ENCODE measurements around the gene ZC3H12D. TPM values are rescaled to one million over a fixed set of nuclear protein-coding genes. Genes with fewer than 3 reads are reported as not detected.
"Not testable (repeated sequence)": the region's sequence is repeated elsewhere in the genome, so short reads cannot be mapped to it uniquely, and the experiment has no call there.

The ZC3H12D gene
- total RNA-seq, 1 experiment from 2014 or later = 0.02 TPM

DNA sequence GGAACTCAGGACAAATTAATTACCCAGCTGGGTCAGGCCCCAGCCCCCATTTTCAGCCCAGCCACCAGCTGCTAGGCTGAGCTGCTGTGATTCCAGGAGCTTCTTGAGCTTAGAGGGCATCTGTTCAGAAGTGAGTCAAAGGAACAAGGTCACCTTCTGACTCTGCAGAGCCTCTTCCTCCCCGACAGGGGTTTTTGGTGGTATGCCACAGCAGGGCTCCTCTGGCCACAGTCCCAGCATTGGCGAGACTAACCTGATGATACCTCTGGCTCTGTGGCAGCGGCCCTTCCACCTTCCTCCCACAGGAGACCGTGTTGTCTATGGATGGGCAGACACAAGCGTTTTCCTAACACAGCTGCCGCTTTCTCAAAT lies 39.7 kb downstream of the ZC3H12D start:
- DNase-seq (ENCODE audit: extremely low read depth, low read depth) = no peak

DNA sequence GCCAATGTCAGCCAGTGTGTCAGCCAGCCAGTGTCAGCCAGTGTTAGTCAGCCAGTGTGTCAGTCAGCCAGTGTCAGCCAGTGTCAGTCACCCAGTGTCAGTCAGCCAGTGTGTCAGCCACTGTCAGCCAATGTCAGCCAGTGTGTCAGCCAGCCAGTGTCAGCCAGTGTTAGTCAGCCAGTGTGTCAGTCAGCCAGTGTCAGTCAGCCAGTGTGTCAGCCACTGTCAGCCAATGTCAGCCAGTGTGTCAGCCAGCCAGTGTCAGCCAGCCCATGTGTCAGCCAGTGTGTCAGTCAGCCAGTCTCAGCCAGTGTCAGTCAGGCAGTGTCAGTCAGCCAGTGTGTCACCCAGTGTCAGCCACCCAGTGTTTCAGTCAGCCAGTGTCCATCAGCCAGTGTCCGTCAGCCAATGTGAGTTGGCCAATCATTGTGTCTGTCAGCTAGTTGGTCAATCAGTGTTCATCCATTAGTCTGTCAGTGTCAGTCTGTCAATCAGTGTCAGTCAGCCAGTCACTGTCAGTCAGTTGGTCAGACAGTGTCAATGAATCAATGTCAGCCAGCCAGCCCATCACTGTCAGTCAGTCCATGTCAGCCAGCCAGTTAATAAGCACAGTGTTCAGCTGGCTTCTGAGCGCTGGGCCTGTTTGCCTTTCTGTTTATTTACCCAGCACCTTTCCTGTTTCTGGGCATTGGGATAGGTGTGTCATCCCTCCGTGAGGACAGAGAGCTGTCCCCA lies 40.3 kb downstream of the ZC3H12D start:
- not testable (repeated sequence) for DNase-seq (ENCODE audit: extremely low read depth, low read depth)

GRCh38 chr6:149443411-149444181 lies 41.2 kb downstream of the ZC3H12D start:
- DNase-seq (ENCODE audit: extremely low read depth, low read depth) = no peak

DNA sequence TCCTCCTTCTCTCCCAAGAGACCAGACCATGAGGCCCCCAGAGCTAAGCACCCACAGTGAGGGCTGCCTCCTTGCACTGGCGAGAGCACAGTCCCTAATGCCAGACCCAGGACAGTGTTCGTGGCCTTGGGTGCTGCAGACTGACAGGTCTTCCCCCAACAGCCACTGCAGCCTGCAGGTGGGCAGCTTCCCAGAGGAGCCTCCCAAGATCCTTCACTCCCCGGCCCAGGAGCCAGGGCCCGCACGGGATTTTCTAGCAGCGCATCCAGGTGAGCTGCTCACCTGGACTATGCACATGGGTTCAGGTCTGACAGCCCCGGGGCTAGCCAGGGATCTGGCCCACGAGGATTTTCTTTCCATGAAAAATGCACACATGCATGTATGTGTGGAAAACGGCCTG lies 43.1 kb downstream of the ZC3H12D start:
- DNase-seq (ENCODE audit: extremely low read depth, low read depth) = no peak

DNA sequence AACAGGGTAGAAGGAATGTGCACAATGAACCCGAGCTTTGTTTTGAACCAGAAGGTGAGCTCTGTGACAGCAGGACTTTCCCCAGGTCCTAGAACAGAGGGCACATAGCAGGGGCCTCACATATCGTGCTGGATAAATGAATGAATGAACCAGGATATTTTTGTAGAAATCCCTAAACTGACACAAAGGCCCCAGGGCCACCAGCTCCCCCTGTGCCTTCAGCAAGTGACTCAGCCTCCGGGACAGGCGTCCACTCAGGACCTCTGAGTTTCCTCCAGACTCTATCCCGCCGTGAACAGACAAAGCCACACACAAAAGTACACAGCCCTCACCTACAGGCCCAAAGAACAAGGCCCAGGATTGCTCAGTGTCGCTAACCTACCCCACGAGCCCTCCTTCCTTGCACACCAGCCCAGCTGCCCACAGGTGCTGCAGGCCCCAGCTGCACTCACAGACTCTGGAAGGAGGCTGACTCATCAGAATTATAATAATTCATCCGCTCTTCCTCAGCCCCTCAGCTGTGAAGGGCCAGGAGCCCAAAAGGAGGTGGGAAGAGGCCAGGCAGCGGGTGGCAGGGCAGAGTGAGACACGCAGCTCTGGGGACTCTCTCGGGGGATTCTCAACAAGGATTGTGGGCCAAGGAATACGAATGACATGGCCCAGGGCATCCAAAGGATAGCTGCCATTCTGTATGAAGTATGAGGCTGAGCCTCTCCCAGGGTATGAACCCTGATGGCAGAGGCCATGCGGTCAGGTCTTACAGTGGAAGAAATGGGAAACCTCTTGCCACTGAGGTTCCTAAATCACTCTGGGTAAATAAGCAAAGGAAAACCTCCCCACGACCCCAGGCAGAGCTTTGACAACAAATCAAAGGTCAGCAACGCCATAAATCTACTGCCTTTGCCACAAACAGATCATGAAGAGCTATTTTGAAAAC lies 43.8 kb downstream of the ZC3H12D start:
- DNase-seq (ENCODE audit: extremely low read depth, low read depth) = no peak

- no peak for DNase-seq (ENCODE audit: extremely low read depth, low read depth)
These were observed 45.2 kb downstream of the ZC3H12D start for GRCh38 chr6:149439626-149440025.

DNA sequence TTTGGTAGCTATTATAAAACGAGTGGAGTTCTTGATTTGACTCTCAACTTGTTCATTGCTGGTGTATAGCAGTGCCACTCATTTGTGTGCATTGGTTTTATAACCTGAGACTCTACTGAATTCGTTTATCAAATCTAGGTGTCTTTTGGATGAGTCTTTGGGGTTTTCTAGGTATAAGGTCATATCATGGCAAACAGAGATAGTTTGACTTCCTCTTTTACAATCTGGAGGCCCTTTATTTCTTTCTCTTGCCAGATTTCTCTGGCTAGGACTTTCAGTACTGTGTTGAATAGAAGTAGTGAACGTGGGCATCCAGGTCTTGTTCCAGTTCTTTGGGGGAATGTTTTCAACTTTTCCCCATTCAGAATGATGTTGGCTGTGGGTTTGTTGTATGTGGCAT lies 46.0 kb downstream of the ZC3H12D start:
- no peak for DNase-seq (ENCODE audit: extremely low read depth, low read depth)

DNA sequence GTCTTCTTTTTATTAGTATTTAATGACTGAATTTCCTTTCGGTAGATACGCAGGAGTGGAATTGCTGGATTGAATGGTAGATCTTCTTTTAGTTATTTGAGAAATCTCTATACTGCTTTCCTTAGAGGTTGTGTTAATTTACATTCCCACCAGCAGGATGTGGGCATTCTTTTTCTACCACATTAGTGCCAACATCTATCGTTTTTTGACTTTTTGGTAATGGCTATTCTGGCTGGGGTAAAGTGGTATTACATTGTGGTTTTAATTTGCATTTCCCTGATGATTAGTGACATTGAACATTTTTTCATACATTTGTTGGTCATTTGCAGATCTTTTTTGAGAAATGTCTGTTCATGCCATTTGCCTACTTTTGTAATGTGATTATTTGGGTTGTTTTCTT lies 47.6 kb downstream of the ZC3H12D start:
- no peak for DNase-seq (ENCODE audit: extremely low read depth, low read depth)

GRCh38 chr6:149436647-149437046 lies 48.2 kb downstream of the ZC3H12D start:
- DNase-seq (ENCODE audit: extremely low read depth, low read depth) = no peak

- no peak for DNase-seq (ENCODE audit: extremely low read depth, low read depth)
These were observed 48.8 kb downstream of the ZC3H12D start for GRCh38 chr6:149435919-149436586.

DNA sequence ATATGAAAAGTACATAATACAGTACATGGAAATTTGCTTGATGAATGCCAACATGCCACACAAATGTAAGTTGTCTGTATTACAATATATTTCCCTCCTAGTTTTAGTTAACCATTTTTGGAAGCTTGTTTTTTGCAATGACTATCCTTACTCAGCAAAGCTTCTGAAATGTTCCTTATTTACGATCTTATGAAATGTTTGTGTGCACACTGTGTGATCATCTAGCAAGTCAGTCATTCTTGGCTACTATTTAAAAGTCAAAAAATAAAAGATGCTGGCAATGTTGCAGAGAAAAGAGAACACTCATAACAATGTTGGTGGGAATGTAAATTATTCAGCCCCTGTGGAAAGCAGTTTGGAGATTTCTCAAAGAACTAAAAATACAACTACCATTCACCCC lies 50.9 kb downstream of the ZC3H12D start:
- DNase-seq (ENCODE audit: extremely low read depth, low read depth) = no peak

DNA sequence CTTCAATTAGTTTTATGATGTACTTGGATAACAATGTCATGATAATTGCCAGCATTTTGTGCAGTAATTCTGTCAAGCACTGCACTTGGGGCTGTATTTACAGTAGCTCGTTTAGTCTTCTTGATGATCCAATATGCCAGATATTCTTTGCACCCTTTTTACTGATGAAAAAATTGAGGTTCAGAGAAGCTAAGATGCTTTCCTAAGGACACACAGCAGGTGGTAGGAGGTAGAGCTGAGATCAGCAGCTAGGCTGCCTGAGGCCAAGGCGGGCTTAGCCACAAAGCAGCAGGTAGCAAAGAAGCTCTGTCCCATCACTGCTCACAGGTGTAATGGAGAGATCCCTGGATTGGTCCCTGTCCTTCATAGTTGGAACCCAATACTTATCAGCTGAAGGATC lies 51.4 kb downstream of the ZC3H12D start:
- DNase-seq (ENCODE audit: extremely low read depth, low read depth) = no peak

GRCh38 chr6:149431905-149432775 lies 52.7 kb downstream of the ZC3H12D start:
- peak; percentile 71 for DNase-seq (ENCODE audit: extremely low read depth, low read depth)

- DNase-seq (ENCODE audit: extremely low read depth, low read depth) = no peak
These were observed 55.1 kb downstream of the ZC3H12D start for GRCh38 chr6:149429427-149430360.

DNA sequence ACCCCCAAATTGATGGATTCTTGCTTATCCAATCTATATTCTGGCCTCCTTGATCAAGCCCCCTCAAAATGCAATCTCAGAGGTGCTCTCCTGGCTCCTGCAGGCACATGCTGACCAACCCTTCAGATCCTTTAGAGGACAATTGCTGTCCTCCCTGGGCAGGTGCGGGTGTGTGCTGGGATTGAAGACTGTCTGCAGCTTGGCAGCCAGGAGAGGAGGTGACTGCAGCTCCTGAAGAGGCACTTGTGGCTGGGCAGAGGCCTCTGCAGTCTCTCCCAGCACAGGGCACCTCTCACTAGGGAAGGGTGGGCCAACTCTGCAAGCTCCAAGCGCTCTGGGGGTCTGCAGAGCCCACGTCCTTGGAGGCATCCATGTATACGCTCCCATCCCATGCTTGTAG lies 56.2 kb downstream of the ZC3H12D start:
- no peak for DNase-seq (ENCODE audit: extremely low read depth, low read depth)

GRCh38 chr6:149425754-149426153 lies 59.1 kb downstream of the ZC3H12D start:
- no peak for DNase-seq (ENCODE audit: extremely low read depth, low read depth)

GRCh38 chr6:149425224-149425623 lies 59.6 kb downstream of the ZC3H12D start:
- no peak for DNase-seq (ENCODE audit: extremely low read depth, low read depth)

GRCh38 chr6:149423964-149424440 lies 60.8 kb downstream of the ZC3H12D start:
- DNase-seq (ENCODE audit: extremely low read depth, low read depth) = no peak
